ENCODE results near the gene WDR62.

GRCh38 chr19:36051236-36051635 is 3.5 kb upstream of the WDR62 start:
- no peak for TF ChIP-seq CTCF (IDR thresholded peaks at IDR 0.05; ENCODE audit: extremely low read depth in 1 of 2, insufficient read depth in 1 of 2, low read depth in 1 of 2, low read length in 2 of 2)
- TF ChIP-seq EZH2 (IDR thresholded peaks at IDR 0.05; ENCODE audit: borderline replicate concordance, low read depth, low read length, severe bottlenecking) = no peak
- TF ChIP-seq POLR2AphosphoS5 (IDR thresholded peaks at IDR 0.05; ENCODE audit: insufficient read depth, low read depth, low read length) = no peak
- TF ChIP-seq POLR2A (IDR thresholded peaks at IDR 0.05; ENCODE audit: low read depth, low read length) = no peak
- no peak for TF ChIP-seq MAX (IDR thresholded peaks at IDR 0.05; ENCODE audit: insufficient read depth, insufficient read length)
- no peak for TF ChIP-seq JUN (IDR thresholded peaks at IDR 0.05; ENCODE audit: borderline replicate concordance, insufficient read depth, insufficient read length, low read depth)

Data from endothelial cell of umbilical vein (primary cell).